ENCODE results near the gene NELFB. TPM values are rescaled to one million over a fixed set of nuclear protein-coding genes. Genes with fewer than 3 reads are reported as not detected.

Gene NELFB
- total RNA-seq, 1 donor from 2014 or later, result 63.0 TPM

GRCh38 chr9:137266585-137267453 lies 11.7 kb downstream of the NELFB start:
- DNase-seq (ENCODE audit: extremely low read depth, low read depth, low spot score), result no peak

- no peak for DNase-seq (ENCODE audit: extremely low read depth, low read depth, low spot score)
Observed at GRCh38 chr9:137267933-137268355, 12.8 kb downstream of the NELFB start.

GRCh38 chr9:137268538-137269201 lies 13.5 kb downstream of the NELFB start:
- DNase-seq (ENCODE audit: extremely low read depth, low read depth, low spot score), result no peak

- no peak for DNase-seq (ENCODE audit: extremely low read depth, low read depth, low spot score)
Observed at GRCh38 chr9:137269231-137269772, 14.2 kb downstream of the NELFB start.

- no peak for DNase-seq (ENCODE audit: extremely low read depth, low read depth, low spot score)
Observed at GRCh38 chr9:137270929-137271695, 16.0 kb downstream of the NELFB start.

- no peak for DNase-seq (ENCODE audit: extremely low read depth, low read depth, low spot score)
Observed at GRCh38 chr9:137271696-137272076, 16.6 kb downstream of the NELFB start.

- DNase-seq (ENCODE audit: extremely low read depth, low read depth, low spot score), result no peak
Observed at GRCh38 chr9:137272241-137273094, 17.3 kb downstream of the NELFB start.

- DNase-seq (ENCODE audit: extremely low read depth, low read depth, low spot score), result no peak
Observed at GRCh38 chr9:137273095-137273490, 18.0 kb downstream of the NELFB start.

GRCh38 chr9:137273611-137274320 lies 18.6 kb downstream of the NELFB start:
- no peak for DNase-seq (ENCODE audit: extremely low read depth, low read depth, low spot score)

GRCh38 chr9:137275203-137275587 lies 20.1 kb downstream of the NELFB start:
- DNase-seq (ENCODE audit: extremely low read depth, low read depth, low spot score), result no peak

GRCh38 chr9:137275588-137276472 lies 20.7 kb downstream of the NELFB start:
- DNase-seq (ENCODE audit: extremely low read depth, low read depth, low spot score), result no peak

GRCh38 chr9:137276473-137277328 lies 21.6 kb downstream of the NELFB start:
- DNase-seq (ENCODE audit: extremely low read depth, low read depth, low spot score), result no peak

- no peak for DNase-seq (ENCODE audit: extremely low read depth, low read depth, low spot score)
Observed at GRCh38 chr9:137277329-137278041, 22.4 kb downstream of the NELFB start, which contains the start of gene TOR4A. TOR4A (plus strand) TSS chr9:137277726; CDS start chr9:137278690, 964 bp downstream.

- no peak for DNase-seq (ENCODE audit: extremely low read depth, low read depth, low spot score)
Observed at GRCh38 chr9:137278061-137278701, 23.1 kb downstream of the NELFB start.

- no peak for DNase-seq (ENCODE audit: extremely low read depth, low read depth, low spot score)
Observed at GRCh38 chr9:137278721-137279711, 23.9 kb downstream of the NELFB start.

All from glomerular endothelial cell (primary cell).